AG10803 (cell line): ENCODE data around the gene PLEKHA1.
A peak's percentile ranks its signal among the peaks of the same experiment; 100 is the strongest.

Source experiments
- DNase-seq: peaks from one replicate; pipeline ENCODE4 v3.0.0; 2010; ENCODE audit warnings: low read depth
- H3K4me3 ChIP-seq: 2 replicates; pipeline ENCODE4 v1.5.1; 2011; ENCODE audit warnings: mild to moderate bottlenecking, low read length, control low read depth
- CTCF ChIP-seq: conservative IDR thresholded peaks from 2 replicates; pipeline ENCODE4 v1.5.1; 2011; ENCODE audit warnings: mild to moderate bottlenecking, low read length, control low read depth, inconsistent platforms

Gene PLEKHA1

GRCh38 chr10:122421054-122421625, 46.6 kb downstream of the PLEKHA1 start:
- DNase-seq: peak; percentile 83
- no peak for TF ChIP-seq CTCF
- H3K4me3 ChIP-seq: no peak overlapping the region

- TF ChIP-seq CTCF: no peak
- peak; percentile 24 for DNase-seq
- no peak overlapping the region for H3K4me3 ChIP-seq
Measured at GRCh38 chr10:122421742-122422141, 47.2 kb downstream of the PLEKHA1 start.

- DNase-seq: no peak
- TF ChIP-seq CTCF: no peak
- no peak overlapping the region for H3K4me3 ChIP-seq
Measured at GRCh38 chr10:122422266-122422989, 47.9 kb downstream of the PLEKHA1 start.

- no peak for DNase-seq
- H3K4me3 ChIP-seq: no peak overlapping the region
- TF ChIP-seq CTCF: no peak
Measured at GRCh38 chr10:122424059-122424458, 49.6 kb downstream of the PLEKHA1 start.

- no peak for DNase-seq
- no peak for TF ChIP-seq CTCF
- no peak overlapping the region for H3K4me3 ChIP-seq
Measured at GRCh38 chr10:122426829-122427228, 52.3 kb downstream of the PLEKHA1 start.

- no peak overlapping the region for H3K4me3 ChIP-seq
- TF ChIP-seq CTCF: no peak
- DNase-seq: no peak
Measured at GRCh38 chr10:122427280-122427679, 52.8 kb downstream of the PLEKHA1 start.

- peak; percentile 66 for TF ChIP-seq CTCF
- no peak overlapping the region for H3K4me3 ChIP-seq
- DNase-seq: peak; percentile 52
Measured at GRCh38 chr10:122435212-122435827, 60.8 kb downstream of the PLEKHA1 start.
